Esophagus squamous epithelium (tissue), 5 donors: ENCODE data around the gene IGSF6. TPM values are rescaled to one million over a fixed set of nuclear protein-coding genes. Genes with fewer than 3 reads are reported as not detected.
"Not testable (repeated sequence)": the region's sequence is repeated elsewhere in the genome, so short reads cannot be mapped to it uniquely, and the experiment has no call there.

Source experiments
- DNase-seq: peaks from one replicate; lab custom pipeline; 2025; lab: John Stamatoyannopoulos, UW
- H3K27ac ChIP-seq, 4 donors: fragments of 200-600 bp; sonication (generic); one replicate each; pipeline ENCODE4 v1.5.1; 2016 to 2019; ENCODE audit warnings: mild to moderate bottlenecking in 1 of 4
- H3K27me3 ChIP-seq, 4 donors: fragments of 200-600 bp; sonication (generic); 1 replicate in 3 of 4; 2 replicates in 1 of 4; pipeline versions ENCODE4 v1.5.1 to v1.6.0; 2017 to 2021; ENCODE audit warnings: antibody characterized with exemption in 1 of 4
- H3K36me3 ChIP-seq, 3 donors: fragments of 200-600 bp; sonication (generic); one replicate each; pipeline ENCODE4 v1.5.1; 2016 to 2019
- H3K4me1 ChIP-seq, 3 donors: fragments of 200-600 bp; sonication (generic); one replicate each; pipeline ENCODE4 v1.5.1; 2017 to 2019
- H3K4me3 ChIP-seq, 4 donors: fragments of 200-600 bp; sonication (generic); 1 replicate in 3 of 4; 2 replicates in 1 of 4; pipeline ENCODE4 v1.5.1; 2016 to 2019; ENCODE audit warnings: mild to moderate bottlenecking in 2 of 4, moderate library complexity in 1 of 4
- H3K9me3 ChIP-seq, 3 donors: fragments of 200-600 bp; sonication (generic); one replicate each; pipeline ENCODE4 v1.5.1; 2016 to 2019
- CTCF ChIP-seq, 6 experiments: fragments of 450-650 bp in 4 of 6; fragments of 200-600 bp in 2 of 6; sonication (generic) in 2 of 6; IDR thresholded peaks; one replicate each; pipeline ENCODE4 v1.5.1; 2016 to 2019; ENCODE audit warnings: antibody characterized with exemption in 6 of 6, mild to moderate bottlenecking in 4 of 6, moderate library complexity in 4 of 6
- POLR2A ChIP-seq, 4 donors: fragments of 450-650 bp; IDR thresholded peaks; one replicate each; pipeline ENCODE4 v1.6.1; 2017; ENCODE audit warnings: antibody characterized with exemption in 4 of 4, mild to moderate bottlenecking in 4 of 4, moderate library complexity in 3 of 4
- WGBS, 2 donors: methylation state at CpG; one replicate each; pipeline ENCODE4 v1.1.5; 2018; 5-methylcytosine and 5-hydroxymethylcytosine counted together
- intact Hi-C: fragments of 100-400 bp; cut with DNase I; formaldehyde crosslinking; loops from one replicate; pipeline ENCODE4 v1.15.0; 2022
- total RNA-seq, 4 donors: library from RNA; depleted of rRNA; stranded (reverse); fragments of >200 nt; gene quantifications; one replicate each; pipeline ENCODE4 v1.1.0, GENCODE V29; 2016
- donor health status: DM: yes; HTN: yes; CAD: no.

The IGSF6 gene
- total RNA-seq, result 1 to 10 TPM in 2 of 4 donors, under 1 TPM in 2; 0.18 to 3.6 (median 1.3) TPM

GRCh38 chr16:21652453-21652852 lies at the start of gene IGSF6:
TSS of gene IGSF6 (minus strand) at chr16:21652608. CDS start at chr16:21652598, 10 bp downstream.
- intact Hi-C loops, result no loop called here
- no peak for TF ChIP-seq POLR2A (IDR thresholded peaks at IDR 0.05)
- no peak for TF ChIP-seq CTCF (IDR thresholded peaks at IDR 0.05)
- 82 to 88% methylated on average over 6 of the region's 6 CpGs for WGBS, 2 donors
- H3K36me3 ChIP-seq, result peaks cover 0 to 31% (median 0%) of the 10 kb centered on the region in 3 donors
- no peaks in the 10 kb centered on the region for H3K9me3 ChIP-seq
- peak within 1 kb of the TSS in 1 of 4 donors; percentile 24 for H3K4me3 ChIP-seq
- H3K27ac ChIP-seq, result peak within 1 kb of the TSS in 1 of 4 donors; percentile 46
- DNase-seq, result no peak
- no peaks in the 10 kb centered on the region for H3K27me3 ChIP-seq
- peaks cover 5 to 56% (median 12%) of the 10 kb centered on the region in 3 donors for H3K4me1 ChIP-seq

- intact Hi-C loops, result no loop called here
- Histone ChIP-seq H3K9me3 (no peaks in the 10 kb centered on the region), H3K36me3 (no peaks in the 10 kb centered on the region), H3K27me3 (no peaks in the 10 kb centered on the region), H3K4me1 (no peaks in the 10 kb centered on the region), H3K4me3 (no peak overlapping the region), H3K27ac (no peak overlapping the region)
- TF ChIP-seq CTCF (IDR thresholded peaks at IDR 0.05), result no peak
- TF ChIP-seq POLR2A (IDR thresholded peaks at IDR 0.05), result no peak
- WGBS, 2 donors, result 31 to 71% methylated on average over 2 of the region's 2 CpGs
- DNase-seq, result no peak
Observed at GRCh38 chr16:21701271-21701670, 48.9 kb upstream of the IGSF6 start.

GRCh38 chr16:21698169-21699032 lies 46.0 kb upstream of the IGSF6 start:
- Histone ChIP-seq H3K27ac (no peak overlapping the region), H3K4me3 (no peak overlapping the region), H3K4me1 (no peaks in the 10 kb centered on the region), H3K27me3 (no peaks in the 10 kb centered on the region), H3K9me3 (no peaks in the 10 kb centered on the region), H3K36me3 (no peaks in the 10 kb centered on the region)
- no peak for DNase-seq
- TF ChIP-seq POLR2A (IDR thresholded peaks at IDR 0.05), result no peak
- no peak for TF ChIP-seq CTCF (IDR thresholded peaks at IDR 0.05)
- WGBS, 2 donors, result 75 to 78% methylated on average over 9 of the region's 9 CpGs
- intact Hi-C loops, result no loop called here

GRCh38 chr16:21697032-21697431 lies 44.6 kb upstream of the IGSF6 start:
- intact Hi-C loops, result no loop called here
- no peak for DNase-seq
- H3K4me3 ChIP-seq, result no peak overlapping the region
- no peaks in the 10 kb centered on the region for H3K4me1 ChIP-seq
- H3K36me3 ChIP-seq, result no peaks in the 10 kb centered on the region
- H3K9me3 ChIP-seq, result no peaks in the 10 kb centered on the region
- TF ChIP-seq POLR2A (IDR thresholded peaks at IDR 0.05), result no peak
- TF ChIP-seq CTCF (IDR thresholded peaks at IDR 0.05), result no peak
- WGBS, 2 donors, result 94% methylated on average over 5 of the region's 5 CpGs
- H3K27ac ChIP-seq, result no peak overlapping the region
- no peaks in the 10 kb centered on the region for H3K27me3 ChIP-seq

GRCh38 chr16:21694609-21695008 lies 42.2 kb upstream of the IGSF6 start:
- no peaks in the 10 kb centered on the region for H3K27me3 ChIP-seq
- TF ChIP-seq POLR2A (IDR thresholded peaks at IDR 0.05) (no peak), CTCF (IDR thresholded peaks at IDR 0.05) (no peak)
- no peaks in the 10 kb centered on the region for H3K9me3 ChIP-seq
- WGBS, 2 donors, result 80 to 93% methylated on average over 4 of the region's 4 CpGs
- H3K27ac ChIP-seq, result no peak overlapping the region
- intact Hi-C loops, result no loop called here
- H3K4me3 ChIP-seq, result no peak overlapping the region
- no peak for DNase-seq
- H3K36me3 ChIP-seq, result no peaks in the 10 kb centered on the region
- H3K4me1 ChIP-seq, result no peaks in the 10 kb centered on the region

GRCh38 chr16:21690967-21691366 lies 38.6 kb upstream of the IGSF6 start:
- H3K9me3 ChIP-seq, H3K27me3 ChIP-seq, H3K4me1 ChIP-seq, intact Hi-C loops, H3K27ac ChIP-seq, DNase-seq, H3K4me3 ChIP-seq, H3K36me3 ChIP-seq: not testable (repeated sequence)
- 66 to 67% methylated on average over 4 of the region's 4 CpGs for WGBS, 2 donors
